ENCODE measurements around the gene LETMD1. TPM values are rescaled to one million over a fixed set of nuclear protein-coding genes. Genes with fewer than 3 reads are reported as not detected.
"Not testable (repeated sequence)": the region's sequence is repeated elsewhere in the genome, so short reads cannot be mapped to it uniquely, and the experiment has no call there.

Gene LETMD1, protein sequence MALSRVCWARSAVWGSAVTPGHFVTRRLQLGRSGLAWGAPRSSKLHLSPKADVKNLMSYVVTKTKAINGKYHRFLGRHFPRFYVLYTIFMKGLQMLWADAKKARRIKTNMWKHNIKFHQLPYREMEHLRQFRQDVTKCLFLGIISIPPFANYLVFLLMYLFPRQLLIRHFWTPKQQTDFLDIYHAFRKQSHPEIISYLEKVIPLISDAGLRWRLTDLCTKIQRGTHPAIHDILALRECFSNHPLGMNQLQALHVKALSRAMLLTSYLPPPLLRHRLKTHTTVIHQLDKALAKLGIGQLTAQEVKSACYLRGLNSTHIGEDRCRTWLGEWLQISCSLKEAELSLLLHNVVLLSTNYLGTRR
- 36.8 and 47.1 TPM in 2 replicates for total RNA-seq (2014; rRNA removed; shearing (Covaris generic))

DNA sequence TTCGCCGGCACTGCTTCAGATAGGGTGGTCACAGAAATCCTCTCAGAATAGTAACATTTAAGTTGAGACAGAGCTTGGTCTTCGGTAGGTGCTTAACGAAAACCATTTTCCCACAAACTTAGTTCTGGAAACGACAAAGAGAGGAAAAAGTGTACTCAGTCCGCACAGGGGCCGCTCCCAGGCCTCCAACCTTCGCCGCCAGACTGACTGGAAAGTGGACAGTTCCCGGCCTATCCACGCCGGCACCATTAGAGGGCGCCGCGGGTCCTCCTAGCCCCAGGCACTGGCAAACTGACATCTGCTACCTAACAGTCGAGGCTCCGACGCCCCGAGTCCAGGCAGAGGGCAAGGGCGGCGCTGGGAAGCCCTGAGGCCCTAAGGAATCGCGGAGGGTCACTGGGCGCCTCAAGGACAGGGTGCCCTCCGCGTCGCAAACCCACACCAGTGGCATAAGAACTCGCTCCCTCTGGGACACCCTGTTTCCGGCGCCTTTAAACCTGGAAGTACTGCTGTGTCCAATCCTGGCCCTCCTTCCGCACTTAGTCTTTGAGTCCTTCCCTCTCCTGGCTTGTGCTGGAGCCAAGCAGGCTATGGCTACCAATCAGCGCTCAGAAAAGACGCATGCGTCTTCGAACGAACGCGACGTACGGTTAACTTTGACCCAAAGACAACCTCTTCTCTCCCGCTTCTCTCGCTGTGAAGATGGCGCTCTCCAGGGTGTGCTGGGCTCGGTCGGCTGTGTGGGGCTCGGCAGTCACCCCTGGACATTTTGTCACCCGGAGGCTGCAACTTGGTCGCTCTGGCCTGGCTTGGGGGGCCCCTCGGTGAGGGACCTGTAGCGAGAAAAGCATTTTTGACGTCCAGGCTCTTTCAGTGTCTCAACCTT is at the start of gene LETMD1:
TSS of gene LETMD1 (plus strand) at position 673 of the 886 bp plus-strand sequence. CDS start at position 703, 30 bp downstream.
- peak; percentile 97 for DNase-seq (ENCODE audit: low spot score)

DNA sequence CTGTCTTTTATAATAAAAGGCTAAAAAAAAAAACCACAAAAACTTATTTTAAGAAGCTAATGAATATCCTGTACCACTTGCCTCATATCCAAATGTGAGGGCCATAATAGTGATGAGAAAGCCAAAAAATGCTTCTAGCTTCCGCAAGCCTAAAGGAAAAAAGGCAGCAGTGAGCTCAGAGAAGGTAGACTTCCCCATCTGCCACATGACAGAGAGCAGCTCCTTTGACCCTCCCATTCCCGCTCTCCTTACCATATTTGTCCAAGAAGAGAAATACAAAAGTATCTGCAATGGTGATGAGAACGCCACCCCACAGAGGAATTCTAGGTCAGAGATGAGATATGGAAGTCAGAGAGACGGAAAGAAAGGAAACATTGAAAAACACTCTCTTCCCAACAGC is 49.0 kb upstream of the LETMD1 start:
- no peak for DNase-seq (ENCODE audit: low spot score)

DNA sequence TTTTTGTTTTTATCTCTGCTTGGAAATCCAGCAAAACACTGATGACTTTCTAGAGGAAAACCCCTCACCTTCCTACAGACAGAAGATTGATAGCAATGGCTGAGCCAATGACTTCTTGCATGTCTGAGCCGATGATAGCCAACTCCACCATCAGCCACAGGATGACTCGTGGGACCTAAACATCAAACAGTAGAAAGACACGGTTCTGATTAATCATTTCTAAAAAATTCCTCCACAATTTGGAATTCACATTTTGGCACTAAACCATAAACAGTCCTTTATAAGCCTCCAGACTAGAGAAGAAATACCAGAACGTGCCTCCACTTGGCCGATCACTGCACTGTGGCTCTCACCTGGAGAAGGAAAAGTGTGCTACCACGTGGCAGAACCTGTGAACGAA is 47.9 kb upstream of the LETMD1 start:
- no peak for DNase-seq (ENCODE audit: low spot score)

DNA sequence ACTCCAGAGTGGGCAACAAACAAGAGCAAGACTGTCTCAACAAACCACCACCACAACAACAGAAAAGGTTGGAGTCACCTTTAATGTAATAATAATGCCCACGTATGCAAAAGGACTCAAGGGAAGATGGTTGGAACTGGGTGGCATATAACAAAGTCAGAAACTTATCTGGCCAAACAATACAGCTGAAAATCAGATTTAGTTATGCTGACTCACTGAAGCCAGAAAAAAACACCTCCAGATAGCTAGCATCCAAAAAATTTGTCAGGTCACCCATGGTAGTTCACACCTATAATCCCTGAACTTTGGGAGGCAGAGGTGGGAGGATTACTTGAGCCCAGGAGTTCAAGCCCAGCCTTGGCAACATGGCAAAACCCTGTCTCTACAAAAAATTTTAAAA is 46.3 kb upstream of the LETMD1 start:
- no peak for DNase-seq (ENCODE audit: low spot score)

DNA sequence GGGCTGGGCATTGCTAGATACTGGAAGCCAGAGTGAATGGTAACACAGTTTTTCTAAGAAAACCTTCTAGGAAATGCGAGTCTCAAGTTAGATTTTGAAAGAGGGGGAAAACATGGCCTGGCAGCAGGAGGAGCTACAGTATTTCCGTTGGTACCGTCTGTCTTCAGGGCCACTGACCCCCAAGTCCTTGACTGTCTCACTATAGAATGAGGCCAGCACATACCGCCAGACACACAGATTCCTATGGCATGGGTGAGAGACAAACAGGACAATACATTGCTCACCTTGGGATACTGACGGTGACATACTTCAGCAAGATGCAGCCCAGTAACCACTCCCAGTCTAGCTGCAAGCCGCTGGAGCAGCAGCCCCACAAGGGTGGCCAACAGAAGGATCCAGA is 43.6 kb upstream of the LETMD1 start:
- DNase-seq (ENCODE audit: low spot score), result no peak

DNA sequence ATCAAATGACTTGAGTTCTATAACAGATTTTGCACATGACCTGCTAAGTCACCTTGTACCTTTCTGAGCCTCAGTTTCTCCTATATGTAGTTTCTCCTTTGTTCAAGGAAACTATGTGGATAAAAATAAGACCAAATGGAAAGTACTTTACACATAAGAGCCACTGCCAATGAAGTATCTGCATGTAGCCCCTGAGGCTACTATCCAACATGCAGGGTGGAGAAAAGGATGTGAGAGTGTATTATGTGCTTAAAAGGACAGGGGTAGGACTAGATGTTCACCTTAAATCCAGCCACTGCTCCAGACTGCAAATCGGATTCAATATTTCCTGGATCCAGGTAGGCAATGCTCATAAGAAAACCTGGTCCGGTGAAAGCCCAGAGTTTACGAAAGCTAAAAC is 43.1 kb upstream of the LETMD1 start:
- DNase-seq (ENCODE audit: low spot score), result no peak

DNA sequence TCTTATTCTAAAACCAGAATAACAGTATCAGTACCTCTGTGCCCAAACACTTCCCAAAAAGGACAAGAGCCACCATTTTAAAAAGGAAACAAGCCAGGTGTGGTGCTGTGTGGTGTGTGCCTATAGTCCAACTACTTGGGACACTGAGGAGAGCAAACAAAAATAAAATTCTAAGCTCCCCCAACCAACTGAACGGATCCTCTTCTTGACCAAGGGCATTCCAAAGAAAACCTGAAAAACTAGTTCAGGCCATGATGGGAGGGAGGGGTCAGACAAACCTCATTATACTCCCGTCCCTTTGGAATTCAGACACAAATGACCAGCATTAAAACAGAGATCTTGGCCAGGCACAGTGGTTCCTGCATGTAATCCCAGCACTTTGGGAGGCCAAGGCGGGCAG is 42.5 kb upstream of the LETMD1 start:
- DNase-seq (ENCODE audit: low spot score), result peak; percentile 76

DNA sequence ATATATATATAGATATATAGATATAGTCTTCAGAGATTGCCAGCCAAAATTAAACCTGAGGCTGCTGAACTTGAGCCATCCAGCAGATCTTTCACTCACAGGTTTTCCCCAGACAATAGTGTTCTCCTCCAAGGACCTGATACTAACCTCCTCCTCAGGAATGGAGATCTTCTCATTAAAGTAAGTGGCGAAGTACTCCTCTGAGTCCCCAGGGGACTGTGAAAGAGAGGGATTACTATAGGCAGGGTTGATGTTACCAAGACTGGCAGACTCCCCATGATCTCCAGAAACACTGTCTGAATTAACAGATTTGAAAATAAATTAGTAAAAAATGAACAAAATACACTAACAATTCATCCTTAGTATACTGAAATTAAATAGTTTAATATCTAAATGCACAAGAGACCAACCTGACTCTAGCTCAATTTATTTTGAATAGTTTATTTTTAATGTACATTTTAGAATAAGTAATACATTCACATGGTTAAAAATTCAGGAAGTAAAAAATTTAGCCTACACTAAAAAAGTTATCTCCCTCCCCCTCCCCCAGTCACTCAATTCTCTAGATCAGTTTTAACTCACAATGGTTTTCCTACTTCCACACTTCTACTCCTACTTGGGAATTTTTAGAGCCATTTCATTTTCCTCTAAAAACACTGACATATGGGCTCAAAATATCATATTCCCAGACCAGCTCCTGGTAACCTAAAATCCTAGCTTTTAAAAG is 39.6 kb upstream of the LETMD1 start:
- DNase-seq (ENCODE audit: low spot score), result no peak

DNA sequence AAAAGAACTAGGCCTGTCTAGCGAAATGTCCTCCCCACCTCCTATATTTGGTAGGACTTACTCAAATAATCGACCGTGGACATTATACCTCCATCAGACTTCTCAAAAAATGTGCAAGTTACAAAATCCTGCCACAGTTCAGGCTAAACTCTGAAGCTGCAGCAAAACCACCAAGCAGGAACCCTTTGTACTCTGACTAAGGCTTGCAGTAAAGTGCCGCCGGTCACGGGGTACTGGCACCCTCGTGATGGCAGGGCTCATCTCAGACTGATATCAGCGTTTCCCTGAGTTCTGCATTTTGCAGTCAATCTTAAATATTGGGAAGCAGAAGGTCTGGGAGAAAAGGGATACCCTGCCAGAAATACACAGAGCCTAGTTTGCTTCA is 39.1 kb upstream of the LETMD1 start:
- DNase-seq (ENCODE audit: low spot score), result no peak

DNA sequence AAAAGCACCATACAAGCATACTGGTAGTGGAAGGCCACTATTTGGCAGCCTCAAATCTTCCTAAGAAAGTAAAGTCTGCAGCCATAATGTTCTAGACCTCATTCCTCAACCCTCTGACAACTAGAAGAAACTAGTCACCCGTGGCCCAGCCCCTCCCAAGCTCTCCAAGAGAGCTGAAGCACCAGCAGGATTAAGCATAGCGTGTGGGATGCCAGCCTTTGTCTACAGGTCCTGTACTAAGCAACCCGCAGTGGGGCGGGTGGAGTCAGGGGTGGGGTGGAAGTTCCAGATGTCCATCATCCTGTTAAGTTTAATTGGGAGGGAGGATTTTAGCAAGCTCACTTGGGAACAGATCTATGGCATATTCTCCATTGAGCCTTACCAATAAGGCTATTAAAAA is 36.2 kb upstream of the LETMD1 start:
- DNase-seq (ENCODE audit: low spot score), result no peak

DNA sequence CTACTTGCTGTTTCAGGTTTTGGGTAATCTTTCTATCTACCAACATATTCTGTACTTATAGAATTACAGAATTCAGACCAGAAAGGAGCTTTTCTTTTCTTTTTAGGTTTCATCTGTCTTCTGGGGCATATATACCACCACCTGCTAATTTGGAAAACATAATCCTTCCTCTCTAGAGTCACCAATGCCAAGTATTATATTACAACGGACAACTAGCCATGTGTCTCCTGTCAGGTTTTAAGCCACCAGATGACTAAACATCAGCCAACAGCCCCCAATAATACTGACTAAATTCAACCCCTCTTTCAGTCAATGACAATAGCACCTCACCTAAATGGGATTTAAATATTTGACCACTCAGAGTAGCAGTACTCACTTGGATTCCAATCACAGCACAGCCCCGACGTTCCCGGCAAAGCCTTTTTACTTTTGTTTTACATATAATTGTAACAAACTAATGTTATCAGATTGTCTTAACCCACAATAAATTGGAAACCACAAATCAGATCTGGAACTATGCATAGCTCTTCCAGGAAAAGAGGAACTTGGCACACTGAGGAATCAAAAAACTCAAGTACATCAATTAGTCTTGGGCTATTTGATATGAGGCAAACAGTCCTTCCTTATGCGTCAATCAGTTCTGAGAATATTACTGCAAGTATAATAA is 35.4 kb upstream of the LETMD1 start:
- no peak for DNase-seq (ENCODE audit: low spot score)

DNA sequence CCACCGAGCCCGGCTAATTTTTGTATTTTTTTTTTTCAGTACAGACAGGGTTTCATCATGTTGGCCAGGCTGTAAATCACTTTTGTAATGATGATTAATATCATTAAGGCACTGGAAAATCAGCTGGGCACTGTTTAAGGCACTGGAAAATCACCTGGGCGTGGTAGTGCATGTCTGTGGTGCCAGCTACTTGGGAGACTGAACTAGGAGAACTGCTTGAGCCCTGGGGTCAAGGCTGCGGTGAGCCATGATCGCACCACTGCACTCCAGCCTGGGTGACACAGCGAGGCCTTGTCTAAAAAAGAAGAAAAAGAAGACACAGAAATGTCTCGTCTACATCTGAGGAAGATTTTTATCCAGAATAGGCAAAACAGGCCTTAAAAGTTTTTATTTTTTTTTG is 34.7 kb upstream of the LETMD1 start:
- DNase-seq (ENCODE audit: low spot score), result no peak

DNA sequence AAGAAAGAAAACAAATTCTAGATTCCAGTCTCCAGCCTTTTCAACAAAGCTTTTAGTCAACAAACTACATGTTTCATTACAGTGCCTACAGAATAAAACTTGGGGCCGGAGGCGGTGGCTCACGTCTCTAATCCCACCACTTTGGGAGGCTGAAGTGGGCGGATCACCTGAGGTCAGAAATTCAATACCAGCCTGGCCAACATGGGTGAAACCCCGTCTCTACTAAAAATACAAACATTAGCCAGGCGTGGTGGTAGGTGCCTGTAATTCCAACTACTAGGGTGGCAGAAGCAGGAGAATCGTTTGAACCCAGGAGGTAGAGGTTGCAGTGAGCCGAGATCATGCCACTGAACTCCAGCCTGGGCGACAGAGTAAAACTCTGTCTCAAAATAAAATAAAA is 33.7 kb upstream of the LETMD1 start:
- DNase-seq (ENCODE audit: low spot score), result not testable (repeated sequence)

DNA sequence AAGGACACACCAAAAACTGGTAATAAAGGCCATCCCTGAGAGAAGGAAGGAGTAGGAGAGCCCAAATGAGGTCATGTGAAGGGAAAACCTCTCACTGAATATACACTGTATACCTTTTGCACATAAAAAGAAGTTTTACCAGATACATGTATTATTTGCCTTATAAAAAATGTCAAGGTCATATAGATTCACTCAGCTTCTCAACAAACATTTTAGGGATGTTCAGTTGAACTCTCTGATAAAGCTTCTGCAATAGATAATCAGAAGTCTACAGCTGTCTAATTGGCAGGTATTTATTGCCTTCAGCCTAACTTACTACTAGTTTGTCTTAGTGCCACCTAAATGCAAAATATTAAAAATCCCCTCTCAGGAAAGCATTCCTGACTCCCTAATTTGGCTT is 30.7 kb upstream of the LETMD1 start:
- no peak for DNase-seq (ENCODE audit: low spot score)

DNA sequence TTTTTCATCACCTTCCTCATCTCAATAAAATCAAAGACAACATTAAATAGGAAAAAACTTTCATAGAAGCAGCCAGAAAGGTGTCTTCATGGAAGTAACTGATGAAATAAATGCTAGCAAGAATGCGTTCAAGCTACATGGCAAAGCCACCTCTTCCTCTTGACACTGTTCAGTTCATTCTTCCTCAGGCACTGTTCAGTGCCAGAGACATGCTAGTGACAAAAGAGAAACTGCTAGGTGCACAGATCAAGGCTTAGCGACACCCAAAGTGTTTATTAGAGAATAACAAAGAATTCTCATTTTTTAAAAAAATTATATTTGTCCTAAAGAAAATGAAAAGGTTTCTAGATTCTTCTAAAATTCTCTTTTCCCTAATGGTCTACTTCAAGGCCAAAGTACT is 29.2 kb upstream of the LETMD1 start:
- no peak for DNase-seq (ENCODE audit: low spot score)

DNA sequence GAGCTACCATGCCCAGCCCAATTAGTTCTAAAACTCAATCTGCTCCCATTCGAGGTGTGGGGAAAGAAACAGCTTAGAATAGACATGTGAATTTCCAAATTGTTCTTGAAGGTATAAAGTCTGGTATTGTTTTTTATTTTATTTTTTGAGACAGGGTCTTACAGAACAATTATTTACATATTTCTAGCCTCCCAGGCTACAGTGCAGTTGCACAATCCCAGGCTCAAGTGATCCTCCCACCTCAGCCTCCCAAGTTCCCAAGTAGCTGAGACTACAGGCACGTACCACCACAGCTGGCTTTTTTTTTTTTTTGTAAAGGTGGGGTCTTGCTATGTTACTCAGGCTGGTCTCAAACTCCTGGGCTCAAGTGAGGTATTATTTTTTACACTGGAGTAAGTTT is 28.2 kb upstream of the LETMD1 start:
- DNase-seq (ENCODE audit: low spot score), result no peak

DNA sequence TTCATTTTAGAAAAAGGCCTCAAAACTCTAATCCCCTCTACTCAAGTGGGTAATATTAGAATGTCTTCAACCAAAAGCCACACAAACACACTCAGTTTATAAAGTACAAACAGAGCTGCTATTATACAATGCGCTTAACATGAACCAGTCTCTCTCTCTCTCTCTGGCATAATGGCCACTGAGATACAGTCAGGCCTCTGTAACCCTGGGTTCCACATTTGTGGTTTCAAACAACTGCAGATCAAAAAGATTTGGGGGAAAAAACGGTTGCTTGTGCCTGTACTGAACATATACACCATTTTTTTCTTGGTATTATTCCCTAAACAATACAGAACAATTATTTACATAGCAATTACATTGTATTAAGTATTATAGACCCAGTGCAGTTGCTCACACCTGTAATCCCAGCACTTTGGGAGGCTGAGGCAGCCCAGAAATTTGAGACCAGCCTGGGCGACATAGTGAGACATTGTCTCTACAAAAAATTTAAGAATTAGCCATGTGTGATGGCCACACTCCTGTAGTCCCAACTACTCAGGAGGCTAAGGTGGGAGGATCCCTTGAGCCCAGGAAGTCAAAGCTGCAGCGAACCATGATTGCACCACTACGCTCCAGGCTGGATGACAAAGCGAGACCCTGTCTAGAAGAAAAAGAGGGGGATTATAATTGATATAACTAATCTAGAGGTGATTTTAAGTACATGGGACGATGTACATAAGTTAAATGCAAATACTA is 27.5 kb upstream of the LETMD1 start:
- DNase-seq (ENCODE audit: low spot score), result no peak

DNA sequence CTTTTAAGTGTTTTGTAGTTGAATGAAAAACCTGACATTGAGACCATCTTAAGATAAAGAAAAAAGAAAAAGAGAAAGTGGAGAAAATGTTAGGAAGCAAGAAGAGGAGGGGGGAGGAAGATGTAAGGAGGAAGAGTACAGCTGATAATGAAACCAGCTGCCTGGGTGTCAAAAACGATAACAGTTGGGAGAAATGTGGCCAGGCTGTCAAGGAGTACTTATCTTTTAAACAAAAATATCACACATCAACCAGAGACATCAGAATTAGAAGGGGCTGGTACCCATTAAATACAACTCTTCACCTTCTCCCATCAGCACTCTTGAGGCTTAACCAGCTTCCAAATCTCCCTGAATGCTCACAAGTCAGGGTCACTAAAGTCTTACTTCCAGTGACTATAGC is 26.4 kb upstream of the LETMD1 start:
- no peak for DNase-seq (ENCODE audit: low spot score)

DNA sequence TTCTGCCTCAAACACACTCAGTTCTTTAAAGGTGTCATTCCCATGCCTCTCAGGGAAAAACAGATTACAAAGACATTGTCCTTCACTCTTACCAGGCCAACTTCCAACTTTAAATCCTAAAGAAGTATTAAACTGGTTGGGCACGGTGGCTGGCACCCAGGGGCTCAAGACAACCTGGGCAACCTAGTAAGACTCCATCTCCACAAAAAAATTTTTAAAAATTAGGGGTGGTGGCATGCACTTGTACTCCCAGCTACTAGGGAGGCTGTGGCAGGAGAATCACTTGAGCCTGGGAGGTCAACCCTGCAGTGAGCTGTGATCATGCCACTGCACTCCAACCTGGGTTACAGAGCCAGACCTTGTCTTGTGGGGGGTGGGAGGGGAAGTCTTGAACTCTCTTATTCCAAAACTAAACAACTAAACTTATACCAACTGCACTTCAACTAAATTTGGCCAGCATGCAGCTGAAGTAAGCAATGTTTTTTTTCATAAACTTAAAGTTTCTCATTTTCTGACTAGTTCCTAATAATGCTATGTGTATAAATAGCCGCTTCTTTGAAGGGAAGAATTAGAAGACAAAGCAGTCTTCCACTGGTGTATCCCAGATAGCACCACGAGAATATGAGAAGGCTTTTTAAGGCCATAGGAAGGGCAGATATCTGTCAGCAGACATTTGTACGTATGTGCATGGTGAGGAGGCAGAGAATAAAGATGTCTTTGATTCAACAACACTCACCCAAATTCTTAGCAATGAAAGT is 24.3 kb upstream of the LETMD1 start:
- DNase-seq (ENCODE audit: low spot score), result no peak

DNA sequence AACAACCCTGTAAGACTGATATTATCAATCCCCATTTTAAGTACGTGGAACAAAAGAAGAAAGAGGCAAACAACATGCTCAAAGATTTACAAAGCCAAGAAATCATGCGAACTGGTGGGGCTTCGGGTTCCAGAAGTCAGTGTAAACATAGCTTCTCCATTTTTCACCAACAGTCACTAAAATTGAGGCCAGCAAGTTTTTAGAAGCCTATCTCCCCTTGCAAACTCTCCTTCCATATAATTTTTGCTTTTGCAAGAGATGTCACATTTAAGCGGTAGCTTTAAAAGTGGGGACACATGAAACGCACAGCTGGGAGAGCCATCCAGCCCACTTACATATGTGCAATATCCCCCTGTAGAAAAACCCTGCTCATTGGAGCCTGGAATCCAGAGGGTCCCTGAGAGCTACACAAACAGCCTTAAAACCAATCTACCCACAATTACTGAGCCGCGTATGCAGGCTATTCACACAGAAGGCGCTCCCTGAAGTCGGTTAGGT is 22.7 kb upstream of the LETMD1 start:
- no peak for DNase-seq (ENCODE audit: low spot score)

All from HT-29 (cell line).